ENCODE data around the gene SPCS3. TPM values are rescaled to one million over a fixed set of nuclear protein-coding genes. Genes with fewer than 3 reads are reported as not detected.
A peak's percentile ranks its signal among the peaks of the same experiment; 100 is the strongest.
"Not testable (repeated sequence)": the region's sequence is repeated elsewhere in the genome, so short reads cannot be mapped to it uniquely, and the experiment has no call there.

SPCS3 gene
- total RNA-seq, 1 donor from 2014 or later, result 134 TPM

DNA sequence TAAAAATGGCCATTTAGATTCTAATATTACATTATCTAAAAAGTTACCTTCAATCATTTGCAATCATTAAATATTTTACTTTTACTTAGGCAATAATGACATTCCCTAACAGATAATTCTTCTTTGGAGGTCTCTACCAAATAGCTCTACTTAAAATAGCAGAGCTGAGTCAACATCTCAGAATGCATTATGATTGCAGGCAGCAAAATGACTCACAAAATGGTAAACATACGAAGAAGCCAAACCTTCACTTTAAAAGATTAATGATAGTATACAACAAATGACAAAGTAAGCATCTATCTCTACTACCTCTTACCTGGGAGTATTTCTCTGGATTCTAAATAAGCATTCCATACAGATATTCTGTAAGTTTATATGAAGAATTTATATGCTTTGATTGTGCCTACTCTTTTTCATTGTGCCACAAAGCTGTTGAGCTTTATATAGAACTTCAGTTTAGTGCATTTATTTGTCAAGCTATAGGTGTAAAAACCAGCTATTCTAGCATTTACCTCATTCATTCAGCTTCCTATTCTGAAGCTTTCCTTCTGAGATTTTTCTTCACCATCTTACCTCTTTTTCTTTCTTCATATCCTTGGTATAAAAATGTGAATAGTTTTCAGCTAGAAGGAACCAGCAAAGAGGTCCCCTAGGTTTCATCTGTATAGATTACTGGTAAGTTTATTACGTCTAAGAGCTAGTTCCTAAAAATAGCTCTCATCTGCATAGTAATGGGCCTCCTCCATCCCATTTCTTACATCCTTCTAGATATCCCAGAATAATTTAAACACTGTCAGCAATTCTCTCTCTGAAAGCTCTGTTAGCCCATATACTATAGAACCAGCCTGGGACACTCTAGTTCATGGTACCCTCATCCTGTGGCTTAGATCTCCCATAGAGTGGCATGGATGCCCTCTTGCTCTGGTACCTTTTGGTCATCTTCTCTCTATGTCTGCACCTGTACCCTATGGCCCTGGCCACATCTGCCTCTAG is 17.2 kb upstream of the SPCS3 start:
- no peak for DNase-seq (ENCODE audit: low spot score)

DNA sequence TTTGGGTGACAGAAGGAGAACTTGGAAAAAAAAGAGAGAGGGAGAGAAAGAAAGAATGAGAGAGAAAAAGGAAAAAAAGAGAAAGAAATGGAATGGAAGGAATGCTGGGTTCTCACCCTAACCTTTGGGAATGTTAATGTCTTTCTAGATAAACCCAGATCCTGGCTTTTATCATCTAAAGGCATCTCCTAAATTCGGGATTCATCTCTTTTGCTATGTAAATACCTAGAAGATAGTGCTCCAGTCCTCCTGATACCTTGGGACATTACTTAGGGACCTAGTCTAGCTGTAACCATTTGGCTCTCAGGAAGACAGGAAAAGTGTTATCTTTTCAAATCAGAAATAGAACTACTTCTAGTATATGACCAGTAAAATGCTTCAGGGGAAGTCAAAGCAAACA is 15.8 kb upstream of the SPCS3 start:
- DNase-seq (ENCODE audit: low spot score), result no peak

DNA sequence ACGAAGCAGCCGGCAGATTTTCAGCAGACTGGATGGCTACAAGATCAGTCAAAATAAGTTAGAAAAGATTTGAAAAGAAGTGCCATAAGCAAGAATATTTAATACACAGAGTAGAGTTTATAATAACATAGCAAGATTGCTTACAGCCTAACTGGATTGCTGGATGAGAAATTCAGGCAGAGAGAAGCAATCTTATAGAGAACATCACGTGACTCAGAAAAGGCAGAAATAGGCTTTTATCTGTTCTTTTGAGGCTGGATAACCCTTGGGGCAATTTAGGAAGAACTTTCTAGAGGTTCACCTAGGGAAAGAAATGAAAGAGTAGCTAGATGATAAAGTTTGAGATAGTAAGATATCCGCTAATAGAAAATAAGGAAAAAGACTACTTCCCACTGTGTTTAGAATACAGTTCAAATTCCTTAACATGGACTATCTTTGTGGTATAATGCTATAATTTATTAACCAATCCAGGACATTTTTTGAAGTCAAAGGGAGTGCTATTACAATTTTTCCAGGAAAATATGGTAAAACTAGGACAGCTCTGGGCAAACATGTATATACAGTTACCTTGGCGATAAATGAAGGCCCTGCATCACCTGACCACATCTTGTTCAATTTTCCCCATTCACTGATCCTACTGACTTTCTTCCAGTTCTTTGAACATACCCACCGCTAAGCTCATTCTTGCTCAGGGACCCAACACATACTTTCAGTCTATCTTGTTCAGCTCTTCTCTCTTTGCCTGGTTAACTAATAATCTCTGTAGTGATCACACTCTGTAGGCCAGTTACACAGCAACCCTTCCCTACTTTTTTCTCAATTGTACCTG is 12.7 kb upstream of the SPCS3 start:
- DNase-seq (ENCODE audit: low spot score), result no peak

DNA sequence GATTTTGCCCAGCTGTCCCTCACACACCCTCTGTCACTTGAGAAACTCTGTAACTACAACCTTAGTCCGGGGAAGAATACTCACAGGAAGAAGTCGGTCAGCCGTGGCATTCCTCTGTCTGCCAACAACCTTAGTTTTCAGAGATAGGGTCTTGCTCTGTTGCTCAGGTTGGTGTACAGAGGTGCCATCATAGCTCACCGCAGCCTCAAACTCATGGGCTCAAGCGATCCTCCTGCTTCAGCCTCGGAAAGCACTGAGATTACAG is 12.2 kb upstream of the SPCS3 start:
- no peak for DNase-seq (ENCODE audit: low spot score)

DNA sequence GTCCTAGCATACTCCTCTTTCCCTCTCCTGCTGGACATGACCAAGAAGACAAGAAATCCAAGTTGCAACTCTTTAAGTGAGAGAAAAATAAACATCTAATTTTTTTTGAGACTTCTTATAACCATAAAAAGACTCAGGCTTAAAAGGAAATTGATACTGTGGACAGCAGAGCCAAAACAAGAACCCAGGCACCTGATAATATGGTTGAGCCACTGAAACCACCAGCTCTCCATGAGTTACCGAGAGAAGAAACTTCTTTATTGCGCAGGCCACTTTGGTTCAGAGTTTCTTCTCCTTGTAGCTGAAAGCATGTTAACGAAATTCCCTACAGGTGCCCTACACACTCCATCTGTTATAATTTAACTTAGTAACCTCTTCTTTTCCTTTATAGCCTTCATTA is 11.3 kb upstream of the SPCS3 start:
- DNase-seq (ENCODE audit: low spot score), result no peak

DNA sequence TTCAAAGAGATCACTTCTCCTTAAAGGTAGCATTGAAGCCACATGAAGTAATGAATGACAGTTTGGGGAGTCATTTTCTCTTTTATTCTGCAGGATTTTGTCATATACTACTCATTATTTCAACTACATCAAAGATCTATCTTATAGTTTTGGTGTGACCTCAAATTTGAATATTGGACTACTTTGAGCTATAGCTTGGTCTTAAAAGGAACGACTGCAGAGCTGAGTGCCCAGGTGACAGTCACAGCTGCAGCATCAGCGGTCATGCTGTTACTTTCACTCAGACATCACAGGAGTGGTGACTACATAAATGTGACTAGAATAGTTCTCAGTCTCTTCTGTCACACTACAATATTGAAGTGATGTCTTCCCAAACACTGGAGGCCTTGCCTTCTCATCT is 10.7 kb upstream of the SPCS3 start:
- no peak for DNase-seq (ENCODE audit: low spot score)

DNA sequence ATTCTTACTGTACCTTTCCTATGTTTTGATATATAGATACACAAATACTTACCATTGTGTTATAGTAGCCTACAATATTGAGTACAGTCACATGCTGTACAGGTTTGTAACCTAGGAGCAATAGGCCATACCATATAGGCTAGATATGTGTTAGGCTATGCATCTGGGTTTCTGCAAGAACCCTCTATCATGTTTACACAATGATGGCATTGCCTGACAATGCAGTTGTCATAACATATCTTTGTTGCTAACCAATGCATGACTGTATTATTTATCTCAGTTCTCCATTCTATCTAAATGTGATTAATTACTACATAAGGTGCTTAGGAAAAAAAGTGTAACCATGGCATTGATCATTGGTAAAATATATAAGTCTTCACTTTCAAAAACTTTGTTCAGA is 10.0 kb upstream of the SPCS3 start:
- no peak for DNase-seq (ENCODE audit: low spot score)

DNA sequence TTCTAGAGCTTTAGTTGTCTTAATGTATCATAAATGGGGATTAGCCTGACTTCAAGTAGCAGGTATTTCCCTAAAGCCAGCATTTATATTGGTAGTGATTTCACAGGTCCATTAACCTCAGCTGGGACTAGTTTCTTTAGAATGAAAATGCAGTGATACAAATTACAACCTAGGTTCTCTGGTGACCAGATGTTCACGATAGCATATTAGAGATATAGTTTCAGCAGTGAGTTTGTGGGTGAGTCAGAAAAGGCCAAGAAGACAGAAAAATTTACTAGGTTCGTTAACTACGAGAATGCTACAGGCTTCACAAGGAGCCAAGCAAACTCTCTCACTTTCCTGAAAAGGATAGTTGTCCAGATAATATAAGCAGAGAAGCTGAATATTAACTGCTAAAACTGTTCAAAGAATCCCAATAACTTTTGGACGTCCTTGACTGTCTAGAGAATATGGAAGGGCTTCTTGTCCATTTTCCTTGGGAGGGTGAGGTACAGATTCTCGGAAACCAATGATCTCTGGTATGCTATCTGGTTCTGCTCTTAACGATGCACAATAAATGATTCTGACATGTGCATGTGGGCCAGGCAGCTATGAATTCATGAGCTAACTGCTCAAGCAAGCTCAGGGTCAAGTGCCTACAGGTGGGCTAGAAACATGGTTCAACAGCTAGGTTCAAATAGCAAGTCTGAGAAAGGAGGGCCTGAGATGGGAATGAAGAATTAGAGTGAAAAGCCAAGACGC is 6.0 kb upstream of the SPCS3 start:
- DNase-seq (ENCODE audit: low spot score), result no peak

DNA sequence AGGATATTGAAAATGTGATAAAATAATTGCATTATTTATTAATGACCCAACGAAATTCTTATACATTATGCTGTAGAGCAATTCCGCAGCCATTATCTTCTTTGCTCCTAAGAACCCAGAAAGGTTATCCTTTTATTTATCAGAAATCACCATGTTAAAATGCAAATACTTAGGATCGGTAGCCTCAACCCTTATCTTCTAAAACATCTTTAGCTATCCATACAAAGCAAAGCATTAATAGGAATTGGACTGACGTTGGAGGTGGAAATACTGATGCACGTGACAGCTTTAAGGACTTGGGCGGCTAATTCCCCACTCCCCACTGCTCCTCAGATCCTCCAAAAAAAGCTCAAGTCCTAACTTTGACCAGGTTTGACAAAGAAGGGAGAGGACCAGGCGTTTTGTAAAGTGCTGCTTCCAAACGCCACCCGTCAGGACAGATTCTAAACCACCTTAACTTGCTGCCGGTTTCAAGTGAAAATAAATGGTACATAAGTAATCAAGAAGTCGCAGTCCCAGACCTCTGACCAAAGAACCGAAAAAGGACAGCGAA is 539 bp upstream of the SPCS3 start:
- no peak for DNase-seq (ENCODE audit: low spot score)

DNA sequence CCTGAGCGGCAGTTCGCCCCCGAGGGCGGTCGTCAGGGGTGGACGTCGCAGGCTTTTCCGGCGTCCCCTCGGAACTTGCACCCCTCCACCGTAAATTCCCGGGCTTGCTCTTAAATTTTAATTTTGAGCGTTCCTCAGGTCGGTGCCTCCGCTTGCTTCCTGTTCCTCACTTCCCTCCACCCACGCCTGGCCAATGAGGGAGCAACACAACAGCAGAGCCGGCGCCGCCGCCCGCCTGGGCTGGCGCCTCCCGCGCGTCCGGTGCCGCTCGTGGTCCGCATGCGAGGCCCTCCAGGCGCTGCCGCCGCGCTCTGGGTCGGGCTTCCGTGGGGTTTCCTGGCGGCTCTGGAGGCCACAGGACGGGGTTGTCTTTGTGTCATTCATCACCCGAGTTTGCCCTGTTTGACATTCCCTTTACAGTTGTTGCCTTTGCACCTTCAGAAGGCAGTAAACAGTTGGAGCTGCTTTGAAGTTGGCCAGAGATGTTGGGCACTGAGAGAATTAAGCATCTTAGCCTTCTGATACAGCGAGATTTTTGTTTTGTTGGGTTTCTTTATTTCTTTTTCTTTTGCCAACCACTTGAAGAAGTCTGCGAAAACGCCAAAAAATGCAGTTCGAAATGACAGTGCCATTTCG is 692 bp downstream of the SPCS3 start:
- peak; percentile 96 for DNase-seq (ENCODE audit: low spot score)

DNA sequence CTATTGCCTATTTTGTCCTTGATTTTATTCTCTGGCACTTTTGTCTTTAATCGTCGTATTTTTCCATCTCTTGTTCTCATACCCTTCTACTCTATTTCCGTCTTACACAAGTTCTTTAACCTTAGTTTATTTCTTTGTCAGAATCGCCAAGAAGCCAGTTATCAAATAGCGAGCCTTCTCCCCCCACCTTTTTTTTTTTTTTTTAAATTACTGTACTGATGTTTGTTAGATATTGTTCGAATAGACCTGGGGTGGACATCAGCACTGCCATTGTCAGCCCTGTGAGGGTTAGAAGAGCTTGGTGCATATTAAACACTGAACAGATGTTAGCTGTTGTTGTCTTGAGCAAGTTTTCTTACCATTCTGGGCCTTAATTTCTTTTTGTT is 1.2 kb downstream of the SPCS3 start:
- DNase-seq (ENCODE audit: low spot score), result no peak

DNA sequence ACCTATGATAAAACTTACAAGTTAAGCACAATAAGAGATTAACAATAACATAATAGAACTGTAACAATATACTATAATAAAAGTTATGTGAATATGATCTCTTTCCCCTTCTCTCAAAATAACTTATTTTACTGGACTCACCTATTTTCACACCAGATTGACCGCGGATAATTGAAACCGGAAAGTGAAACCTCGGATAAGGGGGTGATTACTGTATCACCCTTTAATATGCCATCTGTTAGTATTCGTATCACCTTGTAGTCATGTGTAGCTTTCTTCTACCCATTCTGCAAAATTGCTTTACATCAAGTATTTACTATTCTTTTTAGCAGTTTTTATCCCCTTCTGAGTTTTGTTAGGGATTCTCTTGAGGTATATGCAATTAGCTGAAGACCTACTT is 1.8 kb downstream of the SPCS3 start:
- no peak for DNase-seq (ENCODE audit: low spot score)

DNA sequence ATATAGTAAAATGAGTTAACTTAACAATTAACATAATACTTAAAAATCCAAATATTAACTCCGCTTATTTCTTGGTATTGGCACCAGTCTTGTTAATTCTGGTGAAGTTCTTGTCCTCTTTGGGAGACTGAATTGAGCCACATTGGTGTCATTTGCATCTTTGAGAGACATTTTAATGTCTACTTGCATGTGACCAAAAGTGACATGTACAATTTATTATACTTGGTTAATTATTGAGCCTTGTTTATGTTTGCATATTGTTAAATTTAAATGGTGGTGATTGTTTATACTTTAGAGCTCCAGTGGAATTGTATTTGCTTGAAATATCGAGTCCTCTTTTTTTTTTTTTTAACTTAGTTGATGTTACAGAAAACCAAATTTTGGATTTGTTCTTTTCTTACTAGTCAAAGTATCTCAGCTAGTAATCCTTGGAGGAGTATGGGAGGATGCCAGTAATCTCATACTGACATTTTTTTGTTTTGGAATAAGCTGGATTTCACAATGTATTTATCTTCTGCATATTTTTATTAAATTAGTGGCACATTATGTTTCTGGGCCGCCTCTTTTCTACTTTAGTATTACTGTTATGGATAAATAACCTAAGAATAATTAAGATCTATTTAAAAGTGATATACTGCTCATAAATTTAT is 3.9 kb downstream of the SPCS3 start:
- DNase-seq (ENCODE audit: low spot score), result no peak

DNA sequence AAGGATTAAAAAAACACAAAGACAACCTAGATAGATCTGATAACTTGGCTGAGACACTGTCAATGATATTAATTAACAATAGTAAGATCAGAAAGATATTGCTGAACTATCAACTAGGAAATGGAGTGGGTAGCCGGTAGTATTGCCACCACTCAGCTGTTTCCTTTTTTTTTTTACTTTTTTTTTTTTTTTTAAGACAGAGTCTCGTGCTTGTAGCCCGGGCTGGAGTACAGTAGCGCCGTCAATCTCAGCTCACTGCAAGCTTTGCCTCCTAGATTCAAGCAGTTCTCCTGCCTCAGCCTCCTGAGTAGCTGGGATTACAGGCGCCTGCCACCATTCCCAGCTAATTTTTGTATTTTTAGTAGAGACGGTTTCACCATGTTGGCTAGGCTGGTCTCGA is 5.1 kb downstream of the SPCS3 start:
- DNase-seq (ENCODE audit: low spot score), result not testable (repeated sequence)

DNA sequence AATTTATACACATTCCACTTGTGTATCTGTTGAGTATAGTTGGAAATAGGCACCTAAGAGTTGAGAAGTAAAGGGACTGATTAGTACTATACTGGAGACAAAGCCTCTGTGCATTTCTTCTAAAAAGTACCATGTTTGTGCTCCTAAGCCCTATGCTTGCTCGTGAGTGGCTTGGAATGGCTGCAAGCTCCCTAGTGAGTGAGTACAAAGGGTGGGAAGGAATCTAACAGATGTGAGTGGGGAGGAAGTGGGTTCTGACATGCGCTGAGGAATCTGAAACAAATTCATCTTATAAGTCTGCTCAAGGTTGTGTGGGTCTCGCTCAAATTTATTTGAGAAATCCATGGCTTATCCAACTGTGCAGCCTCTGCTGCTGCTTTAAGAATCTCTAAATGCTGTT is 13.3 kb downstream of the SPCS3 start:
- no peak for DNase-seq (ENCODE audit: low spot score)

DNA sequence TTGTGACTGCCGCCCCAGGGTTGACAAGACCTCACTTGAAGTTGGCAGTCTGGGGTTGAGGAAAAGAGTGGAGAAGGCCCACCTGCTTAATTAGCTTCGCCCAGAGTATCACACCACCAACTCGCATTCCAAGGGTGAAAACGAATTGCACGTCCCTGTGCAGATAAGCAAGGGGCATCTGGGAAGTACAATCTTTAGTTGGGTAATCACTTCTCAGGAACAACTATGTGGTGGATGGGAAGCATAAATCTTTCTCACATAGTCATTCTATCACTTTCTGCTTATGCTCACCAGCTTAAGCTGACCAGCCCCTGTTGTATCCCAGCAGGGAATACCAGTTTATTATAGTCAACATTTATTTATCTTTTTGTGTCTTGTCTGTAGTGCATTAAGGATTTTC is 14.3 kb downstream of the SPCS3 start:
- no peak for DNase-seq (ENCODE audit: low spot score)

DNA sequence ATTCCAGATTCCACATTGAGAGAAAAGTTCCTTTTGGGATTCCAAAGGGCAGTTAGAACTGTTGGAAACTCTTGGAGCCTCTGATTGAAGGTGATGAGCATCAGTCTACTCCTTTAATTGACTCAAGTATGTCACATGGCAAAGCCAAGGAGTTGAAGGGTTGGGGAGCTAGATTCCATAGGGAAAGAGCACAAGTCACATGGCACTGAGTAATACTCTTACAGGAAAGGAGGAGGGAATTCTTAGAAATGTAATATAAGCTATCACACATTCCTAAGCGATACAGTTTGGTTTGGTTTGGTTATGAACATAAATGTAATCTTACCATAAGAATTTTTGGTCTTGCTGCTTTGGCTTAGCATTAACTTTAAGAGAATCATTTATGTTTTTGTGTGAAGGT is 15.7 kb downstream of the SPCS3 start:
- no peak for DNase-seq (ENCODE audit: low spot score)

DNA sequence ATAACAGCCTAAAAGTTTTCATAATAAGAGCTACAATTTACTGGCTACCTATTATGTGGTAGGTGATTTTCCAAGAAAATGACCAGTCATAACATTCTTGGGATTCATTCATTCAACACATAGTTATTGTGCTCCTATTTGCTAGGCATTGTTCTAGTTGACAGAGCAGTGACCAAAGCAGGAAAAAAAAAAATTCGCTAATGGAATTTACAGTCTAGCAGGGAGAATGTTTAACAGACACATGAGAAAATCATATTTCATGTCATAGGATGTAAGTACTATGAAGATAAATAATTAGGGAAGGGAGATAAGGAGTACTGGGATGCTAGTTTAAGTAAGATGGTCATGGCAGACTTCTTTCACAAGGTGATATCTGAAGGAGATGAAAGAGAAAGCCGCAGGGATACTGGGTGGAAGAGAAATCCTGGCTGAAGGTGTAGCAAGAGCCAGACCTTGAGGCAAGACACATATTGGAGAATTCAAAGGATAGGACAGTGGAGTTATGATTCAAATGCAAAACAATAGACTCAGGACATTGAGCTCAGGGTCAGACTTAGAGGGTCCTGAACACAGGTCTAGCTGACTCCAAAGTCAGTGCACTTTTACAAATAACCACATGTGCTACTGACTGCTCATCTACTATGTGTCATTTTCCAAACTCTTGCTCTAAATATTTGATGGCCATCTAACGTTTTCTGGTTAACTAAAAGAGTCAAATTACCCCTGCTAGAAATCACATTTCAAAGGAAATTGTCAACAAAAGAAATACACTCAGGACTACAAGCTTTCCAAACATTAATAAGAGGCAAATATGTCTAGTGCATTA is 20.4 kb downstream of the SPCS3 start:
- no peak for DNase-seq (ENCODE audit: low spot score)

DNA sequence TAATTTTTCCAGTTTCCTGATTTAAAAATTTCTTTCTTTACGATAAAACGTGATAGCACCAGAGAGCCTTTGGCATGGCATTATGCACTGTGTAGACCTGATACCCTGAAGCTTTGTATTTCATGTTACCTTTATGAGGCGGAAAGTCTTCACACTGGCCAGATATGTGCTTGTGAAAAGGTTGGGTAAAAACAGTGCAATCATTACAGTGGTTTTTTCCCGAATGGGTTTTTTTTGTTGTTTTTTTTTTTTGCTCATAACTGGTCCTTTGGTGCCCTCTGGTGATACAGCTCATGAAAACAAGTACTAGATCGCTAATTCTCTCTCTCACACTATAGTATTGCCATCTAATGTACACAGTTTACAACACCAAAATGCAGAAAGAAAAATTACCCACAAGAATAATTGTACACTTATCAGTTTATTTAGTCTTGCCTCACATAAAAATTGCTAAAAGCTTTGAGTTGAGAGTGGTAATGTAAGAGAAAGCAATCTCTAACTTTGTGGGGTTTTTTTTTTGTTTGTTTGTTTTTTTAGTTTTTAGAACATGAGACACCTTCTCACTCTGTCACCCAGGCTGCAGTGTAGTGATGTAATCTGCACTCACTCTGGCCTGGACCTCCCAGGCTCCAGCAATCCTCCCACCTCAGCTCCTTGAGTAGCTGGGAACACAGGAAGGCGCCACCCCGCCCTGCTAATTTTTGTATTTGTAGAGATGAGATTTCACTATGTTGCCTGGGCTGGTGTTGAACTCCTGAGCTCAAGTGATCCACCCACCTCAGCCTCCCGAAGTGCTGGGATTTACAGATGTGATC is 21.3 kb downstream of the SPCS3 start:
- no peak for DNase-seq (ENCODE audit: low spot score)

Data from mesenteric fat pad (tissue), 1 donor.